ENCODE measurements around the gene TADA2A.

The TADA2A gene

DNA sequence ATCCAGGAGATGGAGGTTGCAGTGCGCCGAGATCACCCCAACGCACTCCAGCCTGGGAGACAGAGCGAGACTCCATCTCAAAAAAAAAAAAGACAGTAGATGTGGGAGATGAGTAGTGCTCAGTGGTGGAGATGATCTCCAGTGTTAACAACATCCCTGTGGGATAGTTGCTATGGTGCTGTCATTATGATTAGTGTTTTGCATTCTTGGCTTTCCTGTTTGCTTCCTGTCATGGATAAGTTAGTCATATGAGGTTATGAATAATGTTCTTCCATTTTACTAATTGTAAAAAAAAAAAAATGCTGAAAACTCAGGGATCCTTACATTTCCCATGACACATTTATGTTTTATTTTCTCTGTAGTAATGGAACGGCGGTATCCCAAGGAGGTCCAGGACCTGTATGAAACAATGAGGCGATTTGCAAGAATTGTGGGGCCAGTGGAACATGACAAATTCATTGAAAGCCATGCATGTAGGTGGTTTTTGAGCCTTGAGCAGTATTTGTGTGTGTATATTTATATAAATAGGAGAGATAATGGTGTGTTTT is 58.5 kb downstream of the TADA2A start:
- DNase-seq, result no peak

- no peak for DNase-seq
These were observed 59.8 kb downstream of the TADA2A start for GRCh38 chr17:37466471-37466870.

DNA sequence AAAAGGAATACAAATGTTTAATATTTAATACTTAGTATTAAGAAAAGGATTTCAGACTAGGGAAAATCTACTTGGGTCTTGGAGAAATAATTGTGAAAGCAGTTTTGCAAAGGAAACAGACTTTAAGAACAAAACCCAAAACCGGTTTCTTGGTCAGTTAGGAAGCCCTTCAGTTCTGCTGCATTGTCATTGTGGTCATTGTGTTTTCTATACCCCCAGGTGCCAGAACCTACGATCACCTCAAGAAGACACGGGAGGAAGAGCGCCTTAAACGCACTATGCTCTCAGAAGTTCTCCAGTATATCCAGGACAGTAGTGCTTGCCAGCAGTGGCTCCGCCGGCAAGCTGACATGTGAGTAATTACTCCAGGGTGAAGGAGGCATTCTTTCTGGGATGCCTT is 63.5 kb downstream of the TADA2A start:
- DNase-seq, result no peak

DNA sequence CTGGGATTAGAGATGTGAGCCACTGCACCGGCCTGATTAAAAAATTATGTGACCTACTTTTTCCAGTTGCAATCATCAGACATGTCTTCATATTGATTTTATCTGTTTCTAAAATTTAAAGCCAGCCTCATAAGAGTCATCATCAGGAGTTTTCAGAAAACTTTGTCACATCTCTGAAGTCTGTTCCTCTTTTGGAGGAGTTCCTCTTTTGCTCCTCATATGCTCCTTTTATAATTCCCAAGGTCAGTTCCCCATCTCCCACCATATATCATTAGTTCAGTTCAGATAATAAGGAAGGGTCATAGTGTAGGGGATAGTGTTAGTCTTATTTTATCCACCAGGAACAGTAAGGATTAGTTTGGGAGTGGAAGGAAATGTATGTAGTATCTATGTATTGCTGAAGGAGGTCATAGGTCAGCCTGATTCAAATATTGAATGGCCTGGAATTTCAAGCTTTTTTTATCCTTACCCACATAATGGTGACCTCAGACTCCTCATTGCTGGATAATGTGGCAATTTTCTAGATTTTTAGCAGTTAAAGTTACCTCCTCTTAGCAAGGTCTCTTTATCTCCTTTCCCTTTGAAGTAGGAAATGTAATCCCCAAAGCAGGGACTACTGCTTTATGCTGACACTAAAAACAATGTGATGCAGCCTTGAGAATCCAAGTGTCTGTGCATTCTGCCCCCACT is 69.2 kb downstream of the TADA2A start:
- no peak for DNase-seq

DNA sequence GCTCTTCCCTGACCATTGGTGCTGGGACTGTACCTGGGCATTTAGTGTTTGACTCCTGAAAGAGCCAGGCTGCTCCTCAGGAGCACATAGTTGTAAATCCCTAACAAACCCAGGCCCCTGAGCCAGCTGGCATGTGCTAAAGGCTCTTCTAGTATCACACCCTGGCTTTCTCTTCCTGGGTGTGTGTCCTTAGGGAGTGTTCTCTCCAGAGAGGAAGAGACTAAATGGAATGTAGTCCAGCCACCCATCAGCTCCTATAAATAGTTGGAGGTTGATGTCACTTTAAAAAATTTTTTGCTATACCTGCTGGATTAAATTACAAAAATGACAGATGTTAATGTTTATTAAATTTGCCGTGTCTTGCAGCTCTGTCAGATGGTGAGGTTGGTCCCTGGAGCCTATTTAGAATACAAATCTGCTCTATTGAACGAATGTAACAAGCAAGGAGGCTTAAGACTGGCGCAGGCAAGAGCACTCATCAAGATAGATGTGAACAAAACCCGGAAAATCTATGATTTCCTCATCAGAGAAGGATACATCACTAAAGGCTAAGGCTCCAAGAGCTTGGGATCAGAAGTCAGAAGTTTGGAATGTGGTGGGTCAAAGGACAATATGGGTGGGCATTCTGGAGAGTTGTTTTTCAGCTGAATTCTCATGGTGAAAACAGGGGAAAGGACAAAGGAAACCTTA is 69.9 kb downstream of the TADA2A start:
- no peak for DNase-seq

DNA sequence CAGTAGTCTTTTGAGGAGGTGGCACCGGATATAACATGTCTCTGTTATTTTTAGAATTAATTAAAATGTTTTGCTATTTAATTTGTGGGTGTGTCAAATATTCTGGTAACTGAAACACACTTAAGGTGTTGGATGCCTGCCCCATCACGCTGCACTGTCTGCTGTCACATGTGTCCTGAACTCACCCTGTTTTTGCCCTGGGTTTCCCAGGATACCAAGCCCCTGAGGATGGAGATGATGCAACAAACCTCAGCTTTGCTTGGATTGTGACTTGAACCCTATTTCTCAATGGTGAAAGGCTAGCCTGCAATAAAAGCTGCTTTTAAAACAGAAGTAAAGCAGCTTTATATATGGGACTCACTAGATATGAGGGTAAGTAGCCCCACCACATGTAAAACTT is 71.5 kb downstream of the TADA2A start:
- no peak for DNase-seq

GRCh38 chr17:37479025-37479424 is 72.3 kb downstream of the TADA2A start:
- DNase-seq, result no peak

DNA sequence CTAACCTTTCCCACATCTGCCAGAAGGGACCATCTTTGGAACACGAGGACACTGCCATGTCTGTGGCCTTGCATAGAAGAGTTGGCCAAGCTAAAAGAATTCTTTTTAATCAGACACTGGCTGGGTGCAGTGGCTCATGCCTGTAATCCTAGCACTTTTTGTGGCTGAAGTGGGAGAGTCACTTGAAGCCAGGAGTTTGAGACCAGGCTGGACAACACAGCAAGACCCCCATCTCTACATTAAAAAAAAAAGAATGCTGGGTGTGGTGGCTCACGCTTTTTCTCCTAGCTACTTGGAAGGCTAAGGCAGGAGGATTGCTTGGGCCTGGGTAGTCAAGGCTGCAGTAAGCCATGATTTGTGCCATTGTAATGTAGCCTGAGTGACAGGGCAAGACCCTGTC is 73.7 kb downstream of the TADA2A start:
- DNase-seq, result no peak

DNA sequence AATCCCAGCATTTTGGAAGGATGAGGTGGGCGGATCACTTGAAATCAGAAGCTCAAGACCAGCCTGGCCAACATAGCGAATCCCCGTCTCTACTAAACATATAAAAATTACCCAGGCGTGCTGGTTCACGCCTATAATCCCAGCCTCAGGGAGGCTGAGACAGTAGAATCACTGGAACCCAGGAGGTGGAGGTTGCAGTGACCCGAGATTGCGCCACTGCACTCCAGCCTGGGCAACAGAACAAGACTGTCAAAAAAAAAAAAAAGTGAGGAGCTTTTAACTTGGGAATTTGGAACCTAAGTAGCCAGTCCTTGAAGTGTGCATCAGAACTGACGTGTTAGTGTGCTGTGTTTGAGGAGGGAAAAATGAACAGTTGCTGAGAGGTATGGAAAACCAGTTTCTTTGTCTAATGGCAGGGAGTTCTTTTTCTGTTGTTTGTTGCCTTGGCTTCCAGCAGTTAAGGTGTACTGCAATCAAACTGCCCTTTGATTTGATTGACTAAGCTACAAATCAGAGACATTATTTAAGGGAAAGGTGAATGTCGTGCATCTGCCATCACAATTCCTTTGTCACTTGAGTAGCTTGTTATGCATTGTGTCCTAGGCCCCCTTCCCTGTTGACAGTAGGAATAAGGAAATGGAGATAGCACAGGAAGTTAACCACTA is 74.4 kb downstream of the TADA2A start:
- DNase-seq, result no peak

DNA sequence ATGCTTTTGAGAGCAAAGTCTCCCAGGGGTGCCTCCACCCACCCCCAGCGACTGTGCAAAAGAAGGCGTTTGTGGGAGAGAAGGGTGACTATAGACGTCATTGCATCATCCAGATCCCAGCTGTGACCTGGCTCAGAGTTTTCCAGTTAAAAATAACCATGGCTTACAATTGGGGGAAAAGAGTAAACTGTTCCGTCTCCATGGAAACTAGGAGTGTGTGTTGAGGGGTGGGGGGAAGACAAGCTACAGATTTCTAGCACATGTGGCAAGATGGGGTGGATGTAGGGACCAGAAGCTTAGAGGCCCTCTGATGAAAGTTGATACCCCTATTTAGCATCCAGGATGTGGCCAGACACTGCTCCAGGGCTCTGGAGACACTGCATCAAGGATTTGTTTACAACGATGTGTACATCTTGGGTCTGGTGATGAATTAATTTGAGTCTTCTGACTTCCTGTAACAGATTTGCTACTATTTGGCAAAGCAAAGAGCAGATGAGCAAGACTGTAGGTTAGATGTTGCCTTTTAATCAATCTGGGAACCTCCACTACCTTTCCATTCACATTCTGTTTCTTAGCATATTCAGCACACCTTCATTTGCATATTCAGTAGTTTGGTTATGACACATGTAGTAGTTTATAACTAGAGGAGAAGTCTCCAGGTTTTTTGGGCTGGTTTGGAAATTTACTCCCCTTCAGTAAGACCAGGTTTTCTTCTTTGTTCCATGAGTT is 76.8 kb downstream of the TADA2A start:
- no peak for DNase-seq

GRCh38 chr17:37485938-37486570 is 79.4 kb downstream of the TADA2A start:
- no peak for DNase-seq

- peak; percentile 89 for DNase-seq
These were observed 81.4 kb downstream of the TADA2A start for GRCh38 chr17:37488009-37488604.

DNA sequence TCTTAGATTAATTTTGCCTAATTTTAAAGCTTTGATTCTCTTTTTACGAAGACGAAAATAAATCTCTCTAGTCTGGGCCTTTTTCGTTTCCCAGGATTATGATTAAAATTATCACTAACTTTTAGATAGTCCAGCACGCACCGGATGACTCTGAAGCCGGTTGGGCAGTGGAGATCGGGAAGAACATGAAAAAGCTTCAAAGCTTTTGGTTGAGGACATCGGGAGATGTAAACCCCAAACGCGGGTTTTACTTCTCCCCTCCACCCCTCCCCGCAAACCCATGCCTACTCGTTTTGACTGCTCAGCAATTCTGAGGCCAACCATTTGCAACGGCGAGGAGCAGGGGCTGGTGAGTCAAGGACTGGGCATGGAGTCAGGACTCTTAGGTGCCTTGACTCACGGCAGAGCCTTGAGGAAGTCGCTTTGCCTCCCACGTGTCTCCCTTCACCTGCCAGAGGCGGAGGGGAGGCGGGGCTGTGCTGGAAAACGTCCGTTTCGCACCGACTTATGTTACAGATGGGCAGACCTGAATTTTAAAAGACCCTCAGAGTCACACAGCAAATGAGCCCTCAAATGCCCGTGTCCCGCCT is 82.0 kb downstream of the TADA2A start:
- peak; percentile 69 for DNase-seq

GRCh38 chr17:37489197-37490001 is 82.7 kb downstream of the TADA2A start, which contains the start of gene DUSP14:
DUSP14 (plus strand) TSS chr17:37489891; CDS start chr17:37512273, 22,382 bp downstream.
- DNase-seq, result peak; percentile 59

- peak; percentile 70 for DNase-seq
These were observed 83.4 kb downstream of the TADA2A start for GRCh38 chr17:37490022-37490587.

DNA sequence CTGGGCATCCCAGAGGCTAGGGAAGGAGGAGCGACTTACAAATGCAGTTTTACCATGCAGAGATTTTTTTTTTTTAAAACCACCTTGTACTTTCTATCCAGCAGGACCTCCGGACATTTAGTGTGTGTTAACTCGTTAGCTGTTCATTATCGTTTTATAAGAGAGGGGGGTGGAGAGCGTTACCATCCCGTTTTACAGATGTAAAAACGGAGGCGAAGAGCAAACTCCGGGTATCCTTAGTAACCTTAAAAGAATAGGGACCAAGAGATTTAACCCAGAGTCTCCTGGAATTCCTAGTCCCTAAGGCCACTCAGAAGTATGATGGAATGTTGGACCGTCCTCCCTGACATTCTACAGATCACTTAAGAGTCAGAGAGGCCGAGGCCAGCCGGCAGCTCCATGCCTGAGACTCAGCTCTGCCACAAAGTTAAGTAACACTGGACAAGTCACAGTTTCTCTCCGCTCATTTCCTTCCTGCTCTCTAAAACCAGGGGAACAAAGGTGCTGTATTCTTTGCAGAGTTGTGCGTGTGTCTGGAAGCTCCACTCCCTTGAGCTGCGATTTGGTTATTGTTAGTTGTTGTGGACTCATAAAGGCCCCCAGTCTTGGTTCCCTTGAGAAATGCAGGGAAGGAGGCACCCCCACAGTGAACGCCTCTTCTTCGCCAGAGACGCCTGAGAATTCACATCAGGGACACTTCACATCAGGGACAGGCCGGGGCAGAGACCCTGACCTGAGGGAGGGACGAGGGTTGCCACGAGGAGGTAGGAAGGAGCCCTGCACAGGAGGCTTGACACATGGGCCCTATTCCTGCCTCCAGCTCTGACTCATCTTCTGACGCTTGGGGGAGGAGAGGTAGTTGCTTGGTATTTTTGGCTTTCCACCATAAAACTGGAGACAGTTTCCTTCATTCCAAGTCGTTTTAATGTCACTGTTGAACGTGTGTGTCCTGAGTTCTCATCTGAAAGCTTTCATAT is 84.2 kb downstream of the TADA2A start:
- no peak for DNase-seq

GRCh38 chr17:37492167-37492566 is 85.5 kb downstream of the TADA2A start:
- DNase-seq, result no peak

DNA sequence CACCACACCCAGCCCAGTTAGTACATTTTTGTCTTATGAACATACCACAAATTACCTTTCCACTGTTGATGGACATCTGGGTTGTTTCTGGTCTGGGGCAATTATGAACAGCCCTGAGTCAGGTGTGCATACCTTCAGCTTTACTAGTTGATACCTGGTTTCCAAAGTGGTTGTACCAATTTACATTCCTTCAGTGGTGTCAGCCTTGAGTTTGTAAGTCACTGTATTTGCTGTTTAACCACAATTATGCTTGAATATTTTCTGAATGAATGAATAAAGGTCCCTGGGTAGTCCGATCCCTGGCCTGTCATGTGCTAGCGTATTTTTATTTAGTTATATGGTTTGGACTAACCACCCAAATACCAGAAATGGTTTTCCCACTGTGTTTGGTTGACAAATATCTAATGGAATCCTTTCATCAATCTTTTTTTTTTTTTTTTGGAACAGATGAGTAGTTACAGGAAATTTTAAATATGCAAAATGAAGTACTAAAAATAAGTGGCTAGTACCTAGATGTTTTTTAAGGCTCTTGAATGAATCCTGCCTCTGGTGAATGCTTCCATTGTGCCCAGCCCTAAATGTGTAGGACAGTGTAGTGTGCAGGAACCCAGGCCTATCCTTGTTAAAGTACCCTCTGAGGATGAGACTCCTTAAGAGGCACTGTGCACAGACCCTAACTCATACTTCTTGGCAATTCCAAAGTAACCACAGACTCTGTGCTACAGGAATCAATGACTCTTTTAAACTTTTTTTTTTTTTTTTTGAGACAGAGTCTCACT is 86.8 kb downstream of the TADA2A start:
- DNase-seq, result no peak

Measured in DMS79 treated with DMSO at 0.1 percent for 48 hours (cell line).